Measurements from ENCODE around the gene DNASE2. TPM values are rescaled to one million over a fixed set of nuclear protein-coding genes. Genes with fewer than 3 reads are reported as not detected.

Gene DNASE2, protein sequence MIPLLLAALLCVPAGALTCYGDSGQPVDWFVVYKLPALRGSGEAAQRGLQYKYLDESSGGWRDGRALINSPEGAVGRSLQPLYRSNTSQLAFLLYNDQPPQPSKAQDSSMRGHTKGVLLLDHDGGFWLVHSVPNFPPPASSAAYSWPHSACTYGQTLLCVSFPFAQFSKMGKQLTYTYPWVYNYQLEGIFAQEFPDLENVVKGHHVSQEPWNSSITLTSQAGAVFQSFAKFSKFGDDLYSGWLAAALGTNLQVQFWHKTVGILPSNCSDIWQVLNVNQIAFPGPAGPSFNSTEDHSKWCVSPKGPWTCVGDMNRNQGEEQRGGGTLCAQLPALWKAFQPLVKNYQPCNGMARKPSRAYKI
- 32.7 and 38.4 TPM in 2 replicates for total RNA-seq (2022)
- Bru-seq, nascent RNA, result percentile 56 among the genes with signal in this experiment
- percentile 77 among the genes with signal in this experiment for BruChase-seq, experiment 1, labeled RNA remaining after a 6-hour chase
- BruChase-seq, experiment 2, labeled RNA remaining after a 2-hour chase, result percentile 62 among the genes with signal in this experiment
- long read RNA-seq, transcript DNASE2-201 (6 exons, 1,955 nt), result major isoform, 15 of 25 reads
- long read RNA-seq, partial matches to known transcripts, result 1 of 25 reads
- long read RNA-seq, other reads (novel, unspliced or antisense), result 9 of 25 reads

DNA sequence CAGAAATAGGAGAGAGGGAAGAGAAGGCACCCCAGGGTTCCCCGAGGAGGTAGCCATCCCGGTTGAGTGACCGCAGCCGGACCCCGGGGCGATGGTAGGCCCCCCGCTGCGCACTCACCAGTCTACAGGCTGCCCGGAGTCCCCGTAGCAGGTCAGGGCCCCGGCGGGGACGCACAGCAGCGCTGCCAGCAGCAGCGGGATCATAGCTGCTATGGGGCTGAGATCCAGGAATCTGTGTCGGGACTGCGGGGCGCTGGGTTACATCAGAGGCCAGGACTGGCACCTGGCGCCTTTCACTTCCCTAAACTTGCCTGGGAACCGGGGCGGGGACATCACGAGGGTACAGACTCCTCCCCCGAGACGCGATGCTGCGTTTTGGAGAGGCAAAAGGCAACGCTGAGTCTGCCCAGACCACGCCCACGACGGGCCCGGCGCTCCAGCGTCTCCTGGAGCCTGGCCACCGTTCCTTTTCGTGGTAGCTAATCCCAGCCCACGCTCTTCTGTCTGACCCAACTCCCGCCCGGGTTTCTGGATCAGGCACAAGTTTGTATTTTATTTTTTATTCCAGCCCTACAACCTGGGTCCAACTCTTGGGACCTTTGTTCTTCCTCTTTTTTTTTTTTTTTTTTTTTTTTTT lies at the start of gene DNASE2:
TSS of gene DNASE2 (minus strand) at position 278 of the 637 bp plus-strand sequence. CDS start at position 204, 74 bp downstream.
- CTCF ChIA-PET, result interaction anchor here (0.7 to 1.2 kb wide), 3 partner anchors 10 to 269 kb away, joined by 3 to 4 read pairs (median 3); partner anchors contain the start of genes GCDH, IER2 and STX10
- intact Hi-C loops (cut with micrococcal nuclease; ENCODE audit: unreplicated experiment), result no loop called here
- peak within 1 kb of the TSS; percentile 73 for H3K4me3 Mint-ChIP-seq (ENCODE audit: low read depth, unreplicated experiment)
- H3K4me1 Mint-ChIP-seq (ENCODE audit: low read depth, unreplicated experiment), result peaks cover 7% of the 10 kb centered on the region
- TF ChIP-seq, protein P1, sequence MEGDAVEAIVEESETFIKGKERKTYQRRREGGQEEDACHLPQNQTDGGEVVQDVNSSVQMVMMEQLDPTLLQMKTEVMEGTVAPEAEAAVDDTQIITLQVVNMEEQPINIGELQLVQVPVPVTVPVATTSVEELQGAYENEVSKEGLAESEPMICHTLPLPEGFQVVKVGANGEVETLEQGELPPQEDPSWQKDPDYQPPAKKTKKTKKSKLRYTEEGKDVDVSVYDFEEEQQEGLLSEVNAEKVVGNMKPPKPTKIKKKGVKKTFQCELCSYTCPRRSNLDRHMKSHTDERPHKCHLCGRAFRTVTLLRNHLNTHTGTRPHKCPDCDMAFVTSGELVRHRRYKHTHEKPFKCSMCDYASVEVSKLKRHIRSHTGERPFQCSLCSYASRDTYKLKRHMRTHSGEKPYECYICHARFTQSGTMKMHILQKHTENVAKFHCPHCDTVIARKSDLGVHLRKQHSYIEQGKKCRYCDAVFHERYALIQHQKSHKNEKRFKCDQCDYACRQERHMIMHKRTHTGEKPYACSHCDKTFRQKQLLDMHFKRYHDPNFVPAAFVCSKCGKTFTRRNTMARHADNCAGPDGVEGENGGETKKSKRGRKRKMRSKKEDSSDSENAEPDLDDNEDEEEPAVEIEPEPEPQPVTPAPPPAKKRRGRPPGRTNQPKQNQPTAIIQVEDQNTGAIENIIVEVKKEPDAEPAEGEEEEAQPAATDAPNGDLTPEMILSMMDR (IDR thresholded peaks at IDR 0.05; ENCODE audit: unreplicated experiment), result no peak
- no TSS peak for BruUV-seq (replicated peaks)
- H3K27ac Mint-ChIP-seq (ENCODE audit: unreplicated experiment), result peak within 1 kb of the TSS; percentile 74
- peaks cover 3% of the 10 kb centered on the region for H3K9me3 Mint-ChIP-seq (ENCODE audit: low read depth, unreplicated experiment)
- peak; percentile 91 for DNase-seq
- H3K27me3 Mint-ChIP-seq (ENCODE audit: unreplicated experiment), result peaks cover 8% of the 10 kb centered on the region
- H3K36me3 Mint-ChIP-seq (ENCODE audit: insufficient read depth, unreplicated experiment), result peaks cover 42% of the 10 kb centered on the region

GRCh38 chr19:12930002-12930645 lies 48.9 kb upstream of the DNASE2 start:
- Mint-ChIP-seq H3K4me1 (ENCODE audit: low read depth, unreplicated experiment) (peaks cover 9% of the 10 kb centered on the region), H3K9me3 (ENCODE audit: low read depth, unreplicated experiment) (no peaks in the 10 kb centered on the region), H3K27ac (ENCODE audit: unreplicated experiment) (no peak overlapping the region), H3K4me3 (ENCODE audit: low read depth, unreplicated experiment) (no peak overlapping the region), H3K36me3 (ENCODE audit: insufficient read depth, unreplicated experiment) (peaks cover 59% of the 10 kb centered on the region), H3K27me3 (ENCODE audit: unreplicated experiment) (no peaks in the 10 kb centered on the region)
- TF ChIP-seq, protein P1 (IDR thresholded peaks at IDR 0.05; ENCODE audit: unreplicated experiment), result no peak
- no peak for DNase-seq
- CTCF ChIA-PET, result no interaction called here
- intact Hi-C loops (cut with micrococcal nuclease; ENCODE audit: unreplicated experiment), result no loop called here
- BruUV-seq (replicated peaks), result no TSS peak

- CTCF ChIA-PET, result no interaction called here
- H3K9me3 Mint-ChIP-seq (ENCODE audit: low read depth, unreplicated experiment), result no peaks in the 10 kb centered on the region
- intact Hi-C loops (cut with micrococcal nuclease; ENCODE audit: unreplicated experiment), result no loop called here
These were observed 43.5 kb upstream of the DNASE2 start for GRCh38 chr19:12924621-12925310.

More at GRCh38 chr19:12924621-12925310, 43.5 kb upstream of the DNASE2 start:
- no TSS peak for BruUV-seq (replicated peaks)
- TF ChIP-seq, protein P1 (IDR thresholded peaks at IDR 0.05; ENCODE audit: unreplicated experiment), result no peak
- DNase-seq, result no peak
- H3K27me3 Mint-ChIP-seq (ENCODE audit: unreplicated experiment), result no peaks in the 10 kb centered on the region
- H3K27ac Mint-ChIP-seq (ENCODE audit: unreplicated experiment), result no peak overlapping the region
- H3K4me1 Mint-ChIP-seq (ENCODE audit: low read depth, unreplicated experiment), result no peaks in the 10 kb centered on the region
- peaks cover 77% of the 10 kb centered on the region for H3K36me3 Mint-ChIP-seq (ENCODE audit: insufficient read depth, unreplicated experiment)
- no peak overlapping the region for H3K4me3 Mint-ChIP-seq (ENCODE audit: low read depth, unreplicated experiment)
